A673 (cell line): ENCODE data around the gene LAMA5. TPM values are rescaled to one million over a fixed set of nuclear protein-coding genes. Genes with fewer than 3 reads are reported as not detected.

Experiments used
- BruUV-seq: library from RNA; stranded (reverse); fragments of 400-500 nt; replicated peaks from 2 replicates; lab custom pipeline; 2021; lab: Mats Ljungman, UMichigan
- CTCF ChIA-PET: fragments of 300-600 bp; sonication (Branson Sonifier 250); formaldehyde crosslinking; loops from one replicate; lab custom pipeline; 2022; ENCODE audit warnings: antibody characterized with exemption; lab: Charles Lee
- POLR2A ChIA-PET: fragments of 300-600 bp; sonication (Branson Sonifier 250); formaldehyde crosslinking; loops from one replicate; lab custom pipeline; 2022; ENCODE audit warnings: antibody characterized with exemption; ENCODE audit not compliant: low non-redundant PET; lab: Charles Lee
- DNase-seq: peaks from one replicate; pipeline ENCODE4 v3.0.0-alpha.2; 2015; ENCODE audit warnings: low spot score
- H3K27ac ChIP-seq: fragments of 200-600 bp; sonication (generic); 2 replicates; pipeline ENCODE4 v1.5.1; 2016; ENCODE audit warnings: mixed run types, low read depth, mild to moderate bottlenecking, mixed read lengths, antibody characterized with exemption, low read length; ENCODE audit not compliant: poor library complexity, severe bottlenecking
- H3K27me3 ChIP-seq: fragments of 200-600 bp; sonication (generic); replicated peaks from 2 replicates; pipeline ENCODE4 v1.6.1; 2017; ENCODE audit warnings: mixed run types, low read depth, mild to moderate bottlenecking, mixed read lengths, antibody characterized with exemption, low read length; ENCODE audit not compliant: insufficient read depth, poor library complexity
- H3K36me3 ChIP-seq: fragments of 200-600 bp; sonication (generic); 2 replicates; pipeline ENCODE4 v1.6.1; 2016; ENCODE audit warnings: mixed run types, mild to moderate bottlenecking, mixed read lengths, antibody characterized with exemption, low read length; ENCODE audit not compliant: insufficient read depth, poor library complexity, severe bottlenecking
- H3K4me1 ChIP-seq: fragments of 200-600 bp; sonication (generic); 2 replicates; pipeline ENCODE4 v1.6.1; 2017; ENCODE audit warnings: mixed run types, mild to moderate bottlenecking, mixed read lengths, antibody characterized with exemption, low read length; ENCODE audit not compliant: insufficient read depth, poor library complexity, severe bottlenecking
- H3K4me3 ChIP-seq: fragments of 200-600 bp; sonication (generic); 2 replicates; pipeline ENCODE4 v1.5.1; 2016; ENCODE audit warnings: low read depth, mixed run types, mild to moderate bottlenecking, mixed read lengths, low read length; ENCODE audit not compliant: poor library complexity, severe bottlenecking
- H3K9me3 ChIP-seq: fragments of 200-600 bp; sonication (generic); 2 replicates; pipeline ENCODE4 v1.6.1; 2016; ENCODE audit warnings: mixed run types, low read depth, mild to moderate bottlenecking, mixed read lengths, antibody characterized with exemption, low read length; ENCODE audit not compliant: poor library complexity, severe bottlenecking
- CTCF ChIP-seq: fragments of 300-800, 200-600 bp; sonication (generic); conservative IDR thresholded peaks from 2 replicates; pipeline ENCODE4 v1.5.1; 2017; ENCODE audit warnings: low read depth, mild to moderate bottlenecking, antibody characterized with exemption, low read length, moderate library complexity, mixed read lengths
- EZH2 ChIP-seq: fragments of 200-600 bp; sonication (generic); IDR thresholded peaks from 2 replicates; pipeline ENCODE4 v1.6.1; 2017; ENCODE audit warnings: borderline replicate concordance, low read depth, mild to moderate bottlenecking, mixed read lengths, antibody characterized with exemption, low read length; ENCODE audit not compliant: poor library complexity, severe bottlenecking
- intact Hi-C: fragments of 100-400 bp; cut with micrococcal nuclease; formaldehyde crosslinking; loops from one replicate; pipeline ENCODE4 v1.10.0; 2022; ENCODE audit not compliant: unreplicated experiment
- total RNA-seq: library from RNA; stranded (reverse); gene quantifications from 2 replicates; pipeline ENCODE4 v1.2.3, GENCODE V29; 2021

The LAMA5 gene
- total RNA-seq, 1 experiment from 2014 or later = 4.2 TPM

GRCh38 chr20:62363920-62364851 is 2.9 kb downstream of the LAMA5 start:
- no TSS peak for BruUV-seq
- ChIA-PET POLR2A (no interaction called here), CTCF (interaction anchor here (1.0 kb wide), 1 partner anchor 18 kb away, joined by 3 read pairs; no protein-coding TSS in a partner anchor)
- Histone ChIP-seq H3K9me3 (no peaks in the 10 kb centered on the region), H3K4me3 (no peak overlapping the region), H3K27me3 (peaks cover 23% of the 10 kb centered on the region), H3K36me3 (no peaks in the 10 kb centered on the region), H3K4me1 (peaks cover 29% of the 10 kb centered on the region), H3K27ac (no peak overlapping the region)
- TF ChIP-seq CTCF = no peak
- no peak for TF ChIP-seq EZH2
- DNase-seq = no peak
- intact Hi-C loops = no loop called here

GRCh38 chr20:62362991-62363919 is 3.9 kb downstream of the LAMA5 start:
- no peak overlapping the region for H3K4me3 ChIP-seq
- no peaks in the 10 kb centered on the region for H3K36me3 ChIP-seq
- peaks cover 19% of the 10 kb centered on the region for H3K27me3 ChIP-seq
- ChIA-PET CTCF (no interaction called here), POLR2A (no interaction called here)
- H3K27ac ChIP-seq = no peak overlapping the region
- H3K9me3 ChIP-seq = no peaks in the 10 kb centered on the region
- DNase-seq = no peak
- TF ChIP-seq EZH2 (no peak), CTCF (no peak)
- no TSS peak for BruUV-seq
- peaks cover 25% of the 10 kb centered on the region for H3K4me1 ChIP-seq
- intact Hi-C loops = no loop called here

- no peak for DNase-seq
These were observed 4.5 kb downstream of the LAMA5 start for GRCh38 chr20:62362590-62362940.

More at GRCh38 chr20:62362590-62362940, 4.5 kb downstream of the LAMA5 start:
- H3K36me3 ChIP-seq = no peaks in the 10 kb centered on the region
- CTCF ChIA-PET = no interaction called here
- peaks cover 19% of the 10 kb centered on the region for H3K4me1 ChIP-seq
- no peaks in the 10 kb centered on the region for H3K9me3 ChIP-seq
- intact Hi-C loops = no loop called here
- POLR2A ChIA-PET = no interaction called here
- peaks cover 12% of the 10 kb centered on the region for H3K27me3 ChIP-seq
- H3K27ac ChIP-seq = no peak overlapping the region
- TF ChIP-seq CTCF (no peak), EZH2 (no peak)
- BruUV-seq = no TSS peak
- no peak overlapping the region for H3K4me3 ChIP-seq
